Esophagus muscularis mucosa (tissue), 4 donors: ENCODE results near the gene BAG5. TPM values are rescaled to one million over a fixed set of nuclear protein-coding genes. Genes with fewer than 3 reads are reported as not detected.

Experiments used
- DNase-seq: peaks from one replicate; pipeline ENCODE4 v3.0.0-alpha.2; 2017; ENCODE audit errors: extremely low spot score
- H3K27ac ChIP-seq, 4 donors: fragments of 200-600 bp; sonication (generic); replicated peaks in 1 of 4; 1 replicate in 3 of 4; 2 replicates in 1 of 4; pipeline ENCODE4 v1.5.1; 2016 to 2019; ENCODE audit warnings: mild to moderate bottlenecking in 1 of 4
- H3K27me3 ChIP-seq, 4 donors: fragments of 200-600 bp; sonication (generic); one replicate each; pipeline versions ENCODE4 v1.5.1 to v1.6.0; 2016 to 2019
- H3K36me3 ChIP-seq, 4 donors: fragments of 200-600 bp; sonication (generic); one replicate each; pipeline ENCODE4 v1.5.1; 2016 to 2019
- H3K4me1 ChIP-seq, 4 donors: fragments of 200-600 bp; sonication (generic); one replicate each; pipeline ENCODE4 v1.5.1; 2016 to 2019
- H3K4me3 ChIP-seq, 4 donors: fragments of 200-600 bp; sonication (generic); 1 replicate in 2 of 4; 2 replicates in 2 of 4; pipeline ENCODE4 v1.5.1; 2016 to 2019; ENCODE audit warnings: mild to moderate bottlenecking in 4 of 4, moderate library complexity in 1 of 4
- H3K9me3 ChIP-seq, 4 donors: fragments of 200-600 bp; sonication (generic); 1 replicate in 3 of 4; 2 replicates in 1 of 4; pipeline ENCODE4 v1.5.1; 2016 to 2019
- EP300 ChIP-seq: sonication (generic); formaldehyde crosslinking; IDR thresholded peaks from one replicate; pipeline ENCODE4 v1.6.1; 2017; ENCODE audit warnings: antibody characterized with exemption
- POLR2A ChIP-seq: fragments of 450-650 bp; IDR thresholded peaks from one replicate; pipeline ENCODE4 v1.6.1; 2017; ENCODE audit warnings: antibody characterized with exemption, moderate library complexity, mild to moderate bottlenecking, low read depth
- POLR2AphosphoS5 ChIP-seq, 2 donors: sonication (generic); formaldehyde crosslinking; IDR thresholded peaks; one replicate each; pipeline ENCODE4 v1.6.1; 2017; ENCODE audit warnings: antibody characterized with exemption in 2 of 2
- WGBS: methylation state at CpG from one replicate; pipeline ENCODE4 v1.1.5; 2018; 5-methylcytosine and 5-hydroxymethylcytosine counted together
- intact Hi-C: fragments of 100-400 bp; cut with DNase I; formaldehyde crosslinking; loops from one replicate; pipeline ENCODE4 v1.15.1; 2023
- total RNA-seq, 4 donors: library from RNA; depleted of rRNA; stranded (reverse); fragments of >200 nt; gene quantifications; one replicate each; pipeline versions ENCODE4 v1.1.0 to v1.2.1, GENCODE V29; 2016
- TF ChIP-seq, protein P1 (sequence below), 3 experiments: fragments of 200-600 bp in 2 of 3; fragments of 450-650 bp in 1 of 3; sonication (generic) in 2 of 3; IDR thresholded peaks; one replicate each; pipeline ENCODE4 v1.5.1; 2017 to 2019; ENCODE audit warnings: antibody characterized with exemption in 3 of 3, mild to moderate bottlenecking in 2 of 3, moderate library complexity in 1 of 3

BAG5 gene
- total RNA-seq, 4 donors from 2014 or later: 27.4 to 34.7 (median 28.3) TPM

DNA sequence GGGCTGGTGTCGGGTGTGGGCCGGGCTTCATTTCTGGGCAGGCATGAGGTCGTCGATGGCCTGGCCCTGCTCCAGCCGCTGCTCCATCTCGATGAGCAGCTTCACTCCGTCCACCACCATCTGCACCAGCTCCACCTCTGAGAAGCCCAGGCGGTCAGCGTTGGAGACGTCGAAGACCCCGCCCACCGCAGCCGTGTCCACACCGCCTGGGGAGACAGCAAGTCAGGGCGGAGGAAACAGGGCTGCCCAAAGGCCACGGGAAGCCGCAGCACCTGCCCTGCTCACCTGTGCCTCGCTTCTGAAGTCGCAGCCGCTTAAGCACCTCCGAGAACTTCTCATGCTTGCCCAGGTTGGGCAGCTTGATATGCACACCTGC is 42.6 kb downstream of the BAG5 start:
- intact Hi-C loops: no loop called here
- WGBS: 36% methylated on average over 22 of the region's 22 CpGs
- DNase-seq: no peak

DNA sequence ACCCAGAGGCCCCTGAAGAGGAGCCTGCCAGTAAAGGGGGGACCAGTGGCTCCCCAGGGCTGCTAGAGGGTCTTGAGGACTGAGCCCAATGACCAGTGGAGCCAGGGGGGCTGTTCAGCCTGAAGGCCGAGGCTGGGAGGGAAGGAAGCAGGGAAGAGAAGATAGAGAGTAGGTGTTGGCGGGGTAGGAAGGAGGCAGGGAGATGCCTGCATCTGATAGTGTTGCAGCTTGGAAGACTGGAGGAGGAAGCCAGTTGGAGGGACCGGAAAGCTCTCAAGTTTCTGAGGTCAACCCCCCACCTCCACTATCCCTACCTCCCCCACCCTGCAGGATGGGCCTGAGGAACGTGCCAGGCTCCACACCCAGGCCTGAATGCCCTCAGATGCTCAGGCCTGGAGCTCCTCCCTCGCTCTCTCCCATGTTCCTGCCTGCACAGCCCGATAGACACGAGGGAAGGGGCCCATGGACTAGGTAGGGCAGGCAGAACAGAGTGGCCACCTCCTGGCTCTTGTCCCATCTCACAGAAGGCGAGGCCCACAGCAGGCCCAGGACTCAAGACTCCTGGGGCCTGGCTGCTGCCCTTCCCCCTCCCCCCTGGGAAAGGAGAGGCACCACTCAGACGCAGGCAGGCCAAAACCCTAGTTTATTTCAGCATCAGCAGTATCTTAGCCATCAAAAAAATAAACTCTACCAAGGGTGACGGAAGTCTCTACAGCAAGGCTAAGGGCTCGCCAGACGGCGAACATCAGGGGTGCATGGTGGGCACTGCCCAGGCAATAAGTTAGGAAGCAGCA is 43.2 kb downstream of the BAG5 start:
- Histone ChIP-seq H3K4me3 (peak overlapping the region in 2 of 4 donors; percentile 88 to 91), H3K9me3 (no peaks in the 10 kb centered on the region), H3K4me1 (peaks cover 47 to 67% (median 62%) of the 10 kb centered on the region in 4 donors), H3K36me3 (peaks cover 3 to 19% (median 12%) of the 10 kb centered on the region in 4 donors), H3K27ac (peak overlapping the region; percentile 96 to 98 (median 97)), H3K27me3 (peaks cover 0 to 9% (median 4%) of the 10 kb centered on the region in 4 donors)
- 55% methylated on average over 9 of the region's 13 CpGs for WGBS
- TF ChIP-seq, protein P1, sequence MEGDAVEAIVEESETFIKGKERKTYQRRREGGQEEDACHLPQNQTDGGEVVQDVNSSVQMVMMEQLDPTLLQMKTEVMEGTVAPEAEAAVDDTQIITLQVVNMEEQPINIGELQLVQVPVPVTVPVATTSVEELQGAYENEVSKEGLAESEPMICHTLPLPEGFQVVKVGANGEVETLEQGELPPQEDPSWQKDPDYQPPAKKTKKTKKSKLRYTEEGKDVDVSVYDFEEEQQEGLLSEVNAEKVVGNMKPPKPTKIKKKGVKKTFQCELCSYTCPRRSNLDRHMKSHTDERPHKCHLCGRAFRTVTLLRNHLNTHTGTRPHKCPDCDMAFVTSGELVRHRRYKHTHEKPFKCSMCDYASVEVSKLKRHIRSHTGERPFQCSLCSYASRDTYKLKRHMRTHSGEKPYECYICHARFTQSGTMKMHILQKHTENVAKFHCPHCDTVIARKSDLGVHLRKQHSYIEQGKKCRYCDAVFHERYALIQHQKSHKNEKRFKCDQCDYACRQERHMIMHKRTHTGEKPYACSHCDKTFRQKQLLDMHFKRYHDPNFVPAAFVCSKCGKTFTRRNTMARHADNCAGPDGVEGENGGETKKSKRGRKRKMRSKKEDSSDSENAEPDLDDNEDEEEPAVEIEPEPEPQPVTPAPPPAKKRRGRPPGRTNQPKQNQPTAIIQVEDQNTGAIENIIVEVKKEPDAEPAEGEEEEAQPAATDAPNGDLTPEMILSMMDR (IDR thresholded peaks at IDR 0.05): no peak
- TF ChIP-seq POLR2A: no peak
- TF ChIP-seq POLR2AphosphoS5 (IDR thresholded peaks at IDR 0.05): no peak
- no peak for TF ChIP-seq EP300
- DNase-seq: no peak
- intact Hi-C loops: no loop called here

More for the DNA sequence above, 42.6 kb downstream of the BAG5 start:
- Histone ChIP-seq H3K27me3 (peaks cover 0 to 9% (median 4%) of the 10 kb centered on the region in 4 donors), H3K27ac (peak overlapping the region; percentile 96 to 98 (median 97)), H3K9me3 (no peaks in the 10 kb centered on the region), H3K36me3 (peaks cover 3 to 19% (median 12%) of the 10 kb centered on the region in 4 donors), H3K4me3 (peak overlapping the region; percentile 80 to 91 (median 85)), H3K4me1 (peaks cover 47 to 73% (median 64%) of the 10 kb centered on the region in 4 donors)
- TF ChIP-seq POLR2AphosphoS5 (IDR thresholded peaks at IDR 0.05) (no peak), POLR2A (no peak), EP300 (no peak)
- TF ChIP-seq, protein P1 (IDR thresholded peaks at IDR 0.05): no peak

DNA sequence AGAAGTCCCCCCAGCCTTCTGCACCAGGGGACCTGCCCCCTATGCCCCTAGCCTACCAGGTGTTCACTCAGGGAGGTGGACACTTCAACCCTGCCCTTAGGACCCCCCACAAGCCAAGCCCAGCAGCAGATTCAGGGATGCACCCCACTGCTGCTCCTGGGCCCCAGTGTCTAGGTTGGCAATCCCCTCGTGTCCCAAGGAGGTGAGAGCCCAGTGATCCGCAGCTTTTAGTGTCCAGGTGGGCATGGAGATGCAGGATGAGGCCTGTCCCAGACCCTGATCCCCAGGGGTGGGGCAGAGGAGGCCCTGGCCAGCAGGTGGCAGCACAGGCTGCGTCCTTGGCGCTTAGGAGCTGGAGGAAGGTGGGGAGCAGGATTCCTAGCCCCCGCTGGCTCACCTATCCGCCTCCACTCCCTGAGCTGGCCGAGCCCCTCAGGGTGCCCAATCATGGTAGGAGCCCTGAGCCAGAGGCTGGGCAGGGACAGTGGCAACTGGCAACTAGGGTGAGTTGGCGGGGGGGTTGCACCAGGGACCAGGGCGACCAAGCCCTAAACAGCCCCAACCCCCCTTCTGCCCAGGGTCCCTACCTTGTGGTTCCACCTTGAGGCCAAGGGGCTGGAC is 43.9 kb downstream of the BAG5 start:
- Histone ChIP-seq H3K27me3 (peaks cover 0 to 9% (median 4%) of the 10 kb centered on the region in 4 donors), H3K9me3 (no peaks in the 10 kb centered on the region), H3K4me1 (peaks cover 48 to 67% (median 65%) of the 10 kb centered on the region in 4 donors), H3K27ac (peak overlapping the region; percentile 96 to 98 (median 97)), H3K4me3 (no peak overlapping the region), H3K36me3 (peaks cover 3 to 19% (median 12%) of the 10 kb centered on the region in 4 donors)
- DNase-seq: no peak
- intact Hi-C loops: loop anchor here (1.0 kb wide), 1 partner anchor 28 kb away; no protein-coding TSS in a partner anchor
- TF ChIP-seq, protein P1 (IDR thresholded peaks at IDR 0.05): peak; percentile 93 to 96 (median 95)
- no peak for TF ChIP-seq EP300
- TF ChIP-seq POLR2AphosphoS5 (IDR thresholded peaks at IDR 0.05): peak; percentile 36 to 44
- TF ChIP-seq POLR2A: no peak
- WGBS: 38% methylated on average over 7 of the region's 9 CpGs

DNA sequence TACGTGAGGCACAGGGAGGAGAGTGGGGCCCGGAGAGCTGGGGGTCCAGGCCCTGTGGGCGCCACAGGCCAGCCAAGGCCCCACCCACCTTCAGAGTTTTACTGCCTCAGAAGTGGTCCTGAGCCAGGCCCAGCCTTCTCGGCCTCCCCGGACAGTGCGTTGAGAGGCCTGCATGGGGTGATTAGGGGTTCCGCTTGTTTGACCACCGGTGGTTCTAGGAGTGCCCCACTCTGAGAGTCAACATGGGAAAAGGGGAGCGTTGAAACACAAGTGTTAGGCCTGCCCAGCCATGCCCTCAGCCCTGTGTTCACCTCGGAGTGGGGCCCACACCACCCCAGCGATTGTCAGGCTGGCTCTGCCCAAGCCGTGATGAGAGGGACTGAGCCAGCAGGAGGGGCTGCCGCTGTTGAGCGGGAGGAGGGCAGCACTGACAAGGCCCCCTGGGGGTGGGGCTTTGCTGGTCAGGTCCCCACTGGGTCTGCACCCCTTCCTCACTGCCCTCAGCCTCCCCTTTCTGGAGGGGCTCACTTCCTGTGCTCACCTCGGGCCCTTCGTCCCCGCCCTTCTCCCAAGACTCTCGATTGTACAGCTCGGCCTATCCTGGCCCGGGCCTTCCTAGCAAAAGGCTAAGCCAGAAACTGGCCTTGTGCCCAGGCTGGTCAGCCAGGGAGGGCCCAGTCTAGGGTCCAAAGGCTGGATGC is 44.6 kb downstream of the BAG5 start:
- TF ChIP-seq, protein P1 (IDR thresholded peaks at IDR 0.05): no peak
- no peak for TF ChIP-seq POLR2AphosphoS5 (IDR thresholded peaks at IDR 0.05)
- no peak for DNase-seq
- Histone ChIP-seq H3K36me3 (peaks cover 3 to 19% (median 14%) of the 10 kb centered on the region in 4 donors), H3K9me3 (no peaks in the 10 kb centered on the region), H3K27me3 (peaks cover 0 to 9% (median 4%) of the 10 kb centered on the region in 4 donors), H3K4me1 (peaks cover 49 to 67% (median 65%) of the 10 kb centered on the region in 4 donors), H3K4me3 (no peak overlapping the region), H3K27ac (peak overlapping the region; percentile 96 to 98 (median 97))
- intact Hi-C loops: loop anchor here (1.0 kb wide), 1 partner anchor 28 kb away; no protein-coding TSS in a partner anchor
- 39% methylated on average over 13 of the region's 20 CpGs for WGBS
